ENCODE measurements around the gene RHOC.
"Not testable (repeated sequence)": the region's sequence is repeated elsewhere in the genome, so short reads cannot be mapped to it uniquely, and the experiment has no call there.

RHOC gene

GRCh38 chr1:112706505-112707220 is at the start of gene RHOC:
TSS of gene RHOC (minus strand) at chr1:112707127. CDS start at chr1:112703799, 3,328 bp downstream.
- DNase-seq (ENCODE audit: extremely low read depth in 1 of 2, low read depth in 1 of 2) = peak in 1 of 2 donors; percentile 26

GRCh38 chr1:112754116-112754628 is 47.2 kb upstream of the RHOC start:
- DNase-seq (ENCODE audit: extremely low read depth in 1 of 2, low read depth in 1 of 2) = no peak

DNA sequence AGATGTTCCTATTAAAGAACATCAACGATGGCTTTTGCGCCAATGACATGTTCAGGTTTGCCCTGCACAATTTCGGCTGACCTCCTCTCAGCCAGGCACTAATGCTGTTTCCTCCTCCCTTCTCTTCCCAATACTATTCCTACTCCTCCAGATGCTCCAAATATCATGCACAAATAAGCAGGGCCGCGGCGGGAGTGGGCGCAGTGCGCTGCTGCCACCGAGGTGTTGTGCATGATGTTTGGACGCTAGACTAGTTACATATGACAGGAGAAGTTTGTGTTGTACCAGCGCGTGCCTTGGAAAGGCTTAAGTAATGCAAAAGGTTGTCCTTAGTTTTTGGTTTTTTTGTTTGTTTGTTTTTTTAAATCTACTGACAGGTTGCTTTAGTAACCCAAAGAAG is 41.5 kb upstream of the RHOC start:
- DNase-seq (ENCODE audit: extremely low read depth in 1 of 2, low read depth in 1 of 2) = no peak

- DNase-seq (ENCODE audit: extremely low read depth in 1 of 2, low read depth in 1 of 2) = no peak
Observed at GRCh38 chr1:112744009-112744578, 37.2 kb upstream of the RHOC start.

- no peak for DNase-seq (ENCODE audit: extremely low read depth in 1 of 2, low read depth in 1 of 2)
Observed at GRCh38 chr1:112743174-112744008, 36.5 kb upstream of the RHOC start.

DNA sequence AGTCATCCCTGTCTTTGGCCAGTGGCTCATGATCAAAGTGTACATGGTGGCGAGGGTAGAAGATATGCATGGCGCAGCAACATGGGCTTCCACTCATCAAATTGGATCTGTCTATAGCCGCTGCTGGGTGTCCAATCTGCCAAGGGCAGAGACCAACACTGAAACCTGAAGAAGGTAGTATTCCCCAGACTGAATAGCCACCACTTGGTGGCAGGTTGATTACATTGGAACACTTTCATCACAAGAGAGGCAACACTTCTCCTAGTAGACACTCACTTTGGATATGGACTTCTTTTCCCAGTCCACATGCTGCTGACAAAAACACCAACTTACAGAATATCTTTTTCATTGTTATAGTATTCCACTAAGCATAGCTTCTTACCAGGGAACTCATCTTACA is 30.6 kb upstream of the RHOC start:
- no peak for DNase-seq (ENCODE audit: extremely low read depth in 1 of 2, low read depth in 1 of 2)

DNA sequence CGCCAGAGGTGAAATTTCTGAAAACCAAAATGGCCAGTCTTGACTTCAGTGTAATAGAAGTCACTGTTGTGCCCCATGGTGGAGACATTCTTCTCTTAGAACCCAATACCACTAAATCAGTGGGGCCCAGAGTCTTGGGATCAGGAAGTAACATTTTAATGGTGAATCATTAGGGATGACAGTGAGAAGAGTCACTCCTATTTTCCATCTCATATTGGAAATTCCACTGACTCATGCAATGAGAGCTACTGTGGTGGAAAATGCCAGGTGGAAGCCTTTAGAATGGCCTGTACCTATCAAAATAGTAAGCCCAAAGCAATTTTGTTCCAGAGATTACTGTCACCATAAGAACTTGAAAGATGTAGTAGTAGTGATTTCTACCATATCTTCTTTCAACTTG is 28.8 kb upstream of the RHOC start:
- DNase-seq (ENCODE audit: extremely low read depth in 1 of 2, low read depth in 1 of 2) = no peak

GRCh38 chr1:112731451-112731850 is 24.5 kb upstream of the RHOC start:
- no peak for DNase-seq (ENCODE audit: extremely low read depth in 1 of 2, low read depth in 1 of 2)

- DNase-seq (ENCODE audit: extremely low read depth in 1 of 2, low read depth in 1 of 2) = no peak
Observed at GRCh38 chr1:112729909-112730308, 23.0 kb upstream of the RHOC start.

- DNase-seq (ENCODE audit: extremely low read depth in 1 of 2, low read depth in 1 of 2) = not testable (repeated sequence)
Observed at GRCh38 chr1:112729011-112729410, 22.1 kb upstream of the RHOC start.

DNA sequence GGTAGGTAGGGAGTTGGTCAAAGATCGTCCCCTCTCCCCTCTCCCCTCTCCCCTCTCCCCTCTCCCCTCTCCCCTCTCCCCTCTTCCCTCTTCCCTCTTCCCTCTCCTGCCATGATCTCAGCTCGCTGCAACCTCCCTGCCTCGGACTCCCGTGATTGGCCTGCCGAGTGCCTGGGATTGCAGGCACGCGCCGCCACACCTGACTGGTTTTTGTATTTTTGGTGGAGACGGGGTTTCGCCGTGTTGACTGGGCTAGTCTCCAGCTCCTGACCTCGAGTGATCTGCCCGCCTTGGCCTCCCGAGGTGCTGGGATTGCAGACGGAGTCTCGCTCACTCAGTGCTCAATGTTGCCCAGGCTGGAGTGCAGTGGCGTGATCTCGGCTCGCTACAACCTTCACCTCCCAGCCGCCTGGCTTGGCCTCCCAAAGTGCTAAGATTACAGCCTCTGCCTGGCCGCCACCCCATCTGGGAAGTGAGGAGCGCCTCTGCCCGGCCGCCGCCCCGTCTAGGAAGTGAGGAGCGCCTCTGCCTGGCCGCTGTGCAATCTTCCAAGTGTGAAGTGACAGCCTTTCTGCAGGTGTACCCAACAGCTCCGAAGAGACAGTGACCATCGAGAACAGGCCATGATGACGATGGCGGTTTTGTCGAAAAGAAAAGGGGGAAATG is 21.5 kb upstream of the RHOC start:
- DNase-seq (ENCODE audit: extremely low read depth in 1 of 2, low read depth in 1 of 2) = not testable (repeated sequence)

- DNase-seq (ENCODE audit: extremely low read depth in 1 of 2, low read depth in 1 of 2) = no peak
Observed at GRCh38 chr1:112727716-112728115, 20.8 kb upstream of the RHOC start.

GRCh38 chr1:112724240-112724639 is 17.3 kb upstream of the RHOC start:
- not testable (repeated sequence) for DNase-seq (ENCODE audit: extremely low read depth in 1 of 2, low read depth in 1 of 2)

GRCh38 chr1:112723511-112723839 is 16.5 kb upstream of the RHOC start:
- no peak for DNase-seq (ENCODE audit: extremely low read depth in 1 of 2, low read depth in 1 of 2)

GRCh38 chr1:112722601-112723510 is 15.9 kb upstream of the RHOC start:
- no peak for DNase-seq (ENCODE audit: extremely low read depth in 1 of 2, low read depth in 1 of 2)

GRCh38 chr1:112721966-112722524 is 15.1 kb upstream of the RHOC start:
- no peak for DNase-seq (ENCODE audit: extremely low read depth in 1 of 2, low read depth in 1 of 2)

DNA sequence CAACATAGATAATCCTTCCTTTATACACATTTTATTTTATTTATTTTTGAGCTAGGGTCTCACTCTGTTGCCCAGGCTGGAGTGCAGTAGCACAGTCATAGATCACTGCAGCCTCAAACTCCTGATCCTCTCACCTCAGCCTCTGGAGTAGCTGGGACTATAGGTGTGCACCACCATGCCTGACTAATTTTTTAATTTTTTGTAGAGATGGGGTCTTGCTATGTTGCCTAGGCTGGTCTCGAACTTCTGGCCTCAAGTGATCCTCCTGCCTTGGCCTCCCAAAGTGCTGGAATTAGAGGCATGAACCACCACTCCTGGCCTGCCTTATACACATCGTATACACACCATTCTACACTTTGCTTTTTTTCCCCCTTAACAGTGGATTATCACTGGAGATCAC is 14.4 kb upstream of the RHOC start:
- not testable (repeated sequence) for DNase-seq (ENCODE audit: extremely low read depth in 1 of 2, low read depth in 1 of 2)

DNA sequence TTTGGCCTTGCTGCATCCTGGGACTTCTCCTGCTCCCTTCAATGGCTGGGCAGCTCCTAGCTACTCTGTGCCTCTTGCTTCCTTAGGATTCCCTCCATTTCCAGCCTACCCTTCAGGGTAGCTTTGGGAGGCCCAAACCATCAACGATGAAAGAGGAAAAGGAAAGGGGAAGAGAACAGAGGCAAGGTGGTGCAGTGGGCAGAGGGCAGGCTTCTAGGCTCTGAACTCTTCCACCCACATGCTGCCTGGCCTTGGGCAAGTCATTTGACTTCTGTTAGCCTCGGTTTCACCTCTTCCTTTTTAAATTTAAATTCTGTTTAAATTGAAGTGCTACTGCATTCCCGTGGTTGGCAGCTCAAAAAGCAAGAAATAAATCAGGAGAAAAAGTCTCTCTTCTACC is 13.9 kb upstream of the RHOC start:
- DNase-seq (ENCODE audit: extremely low read depth in 1 of 2, low read depth in 1 of 2) = no peak

DNA sequence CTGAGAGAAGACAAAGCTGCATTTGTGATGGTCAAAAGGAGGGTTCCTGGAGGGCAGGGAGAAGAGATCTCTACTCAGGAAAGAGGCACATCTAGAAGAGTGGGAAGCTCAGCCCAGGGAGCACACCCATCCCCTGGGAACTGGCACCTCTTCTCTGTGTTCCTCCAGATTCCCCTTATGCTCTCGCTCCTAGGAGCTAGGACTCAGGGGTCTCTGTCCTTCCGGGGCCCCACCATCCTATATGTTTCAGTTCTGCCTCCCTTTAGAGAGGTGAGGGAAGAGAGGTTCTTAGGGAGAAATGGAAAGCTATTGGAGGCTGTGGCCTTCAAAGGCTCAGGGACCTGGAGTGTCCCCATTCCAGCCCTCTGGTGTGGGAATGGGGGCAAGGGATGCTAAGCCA is 12.8 kb upstream of the RHOC start:
- no peak for DNase-seq (ENCODE audit: extremely low read depth in 1 of 2, low read depth in 1 of 2)
